Activated T-cell treated with anti-CD3 and anti-CD28 coated beads, Interleukin-2, amount 50 U/mL, for 24 hours (primary cell): ENCODE results near the gene NOB1.
A peak's percentile ranks its signal among the peaks of the same experiment; 100 is the strongest.
"Not testable (repeated sequence)": the region's sequence is repeated elsewhere in the genome, so short reads cannot be mapped to it uniquely, and the experiment has no call there.

ENCODE experiments used
- DNase-seq: peaks from one replicate; pipeline ENCODE4 v3.0.0-alpha.2; 2020
- H3K27ac Mint-ChIP-seq: 2 replicates; pipeline ENCODE4 v1.8.0; 2020; ENCODE audit warnings: mild to moderate bottlenecking, mixed read lengths
- H3K27me3 Mint-ChIP-seq: 2 replicates; pipeline ENCODE4 v1.8.0; 2020; ENCODE audit warnings: mixed read lengths
- H3K36me3 Mint-ChIP-seq: 2 replicates; pipeline ENCODE4 v1.8.0; 2020; ENCODE audit warnings: low read depth, mixed read lengths
- H3K4me1 Mint-ChIP-seq: 2 replicates; pipeline ENCODE4 v1.8.0; 2020; ENCODE audit warnings: low read depth, mixed read lengths
- H3K4me3 Mint-ChIP-seq: 2 replicates; pipeline ENCODE4 v1.8.0; 2020; ENCODE audit warnings: mild to moderate bottlenecking, moderate library complexity, mixed read lengths
- H3K9me3 Mint-ChIP-seq: 2 replicates; pipeline ENCODE4 v1.8.0; 2020; ENCODE audit warnings: mixed read lengths

NOB1 gene

GRCh38 chr16:69771651-69771967 lies 16.9 kb upstream of the NOB1 start:
- peaks cover 13% of the 10 kb centered on the region for H3K9me3 Mint-ChIP-seq
- peak overlapping the region; percentile 67 for H3K27ac Mint-ChIP-seq
- H3K36me3 Mint-ChIP-seq = peaks cover 23% of the 10 kb centered on the region
- H3K4me3 Mint-ChIP-seq = no peak overlapping the region
- no peak for DNase-seq
- H3K4me1 Mint-ChIP-seq = peaks cover 59% of the 10 kb centered on the region
- no peaks in the 10 kb centered on the region for H3K27me3 Mint-ChIP-seq

- peaks cover 65% of the 10 kb centered on the region for H3K4me1 Mint-ChIP-seq
- no peaks in the 10 kb centered on the region for H3K9me3 Mint-ChIP-seq
- H3K36me3 Mint-ChIP-seq = peaks cover 4% of the 10 kb centered on the region
- no peaks in the 10 kb centered on the region for H3K27me3 Mint-ChIP-seq
- no peak overlapping the region for H3K27ac Mint-ChIP-seq
- H3K4me3 Mint-ChIP-seq = no peak overlapping the region
- DNase-seq = no peak
Observed at GRCh38 chr16:69769404-69769803, 14.7 kb upstream of the NOB1 start.

- H3K9me3 Mint-ChIP-seq = no peaks in the 10 kb centered on the region
- no peaks in the 10 kb centered on the region for H3K27me3 Mint-ChIP-seq
- no peak overlapping the region for H3K4me3 Mint-ChIP-seq
- peaks cover 62% of the 10 kb centered on the region for H3K4me1 Mint-ChIP-seq
- no peak for DNase-seq
- no peak overlapping the region for H3K27ac Mint-ChIP-seq
- H3K36me3 Mint-ChIP-seq = no peaks in the 10 kb centered on the region
Observed at GRCh38 chr16:69768666-69769065, 13.9 kb upstream of the NOB1 start.

- Mint-ChIP-seq H3K36me3 (peaks cover under 1% of the 10 kb centered on the region), H3K4me3 (no peak overlapping the region), H3K9me3 (no peaks in the 10 kb centered on the region), H3K27ac (peak overlapping the region; percentile 69), H3K4me1 (peaks cover 62% of the 10 kb centered on the region), H3K27me3 (no peaks in the 10 kb centered on the region)
- no peak for DNase-seq
Observed at GRCh38 chr16:69767459-69768229, 12.9 kb upstream of the NOB1 start.

GRCh38 chr16:69763599-69763942 lies 8.8 kb upstream of the NOB1 start:
- Mint-ChIP-seq H3K4me3 (peak overlapping the region; percentile 89), H3K9me3 (no peaks in the 10 kb centered on the region), H3K27me3 (no peaks in the 10 kb centered on the region), H3K36me3 (peaks cover 5% of the 10 kb centered on the region), H3K27ac (peak overlapping the region; percentile 97), H3K4me1 (peaks cover 46% of the 10 kb centered on the region)
- no peak for DNase-seq

GRCh38 chr16:69762814-69763598 lies 8.3 kb upstream of the NOB1 start:
- Mint-ChIP-seq H3K27ac (peak overlapping the region; percentile 97), H3K4me3 (peak overlapping the region; percentile 89), H3K9me3 (no peaks in the 10 kb centered on the region), H3K27me3 (no peaks in the 10 kb centered on the region), H3K4me1 (peaks cover 44% of the 10 kb centered on the region), H3K36me3 (peaks cover 5% of the 10 kb centered on the region)
- DNase-seq = no peak

GRCh38 chr16:69761983-69762813 lies 7.5 kb upstream of the NOB1 start, which contains the start of gene WWP2:
Gene WWP2, plus strand, starts transcription at chr16:69762332. Its CDS starts 24,679 bp downstream, at chr16:69787011.
- peak within 1 kb of the TSS; percentile 89 for H3K4me3 Mint-ChIP-seq
- H3K27ac Mint-ChIP-seq = peak within 1 kb of the TSS; percentile 97
- DNase-seq = peak; percentile 87
- H3K4me1 Mint-ChIP-seq = peaks cover 36% of the 10 kb centered on the region
- peaks cover 5% of the 10 kb centered on the region for H3K36me3 Mint-ChIP-seq
- no peaks in the 10 kb centered on the region for H3K27me3 Mint-ChIP-seq
- no peaks in the 10 kb centered on the region for H3K9me3 Mint-ChIP-seq

- not testable (repeated sequence) for H3K9me3 Mint-ChIP-seq, DNase-seq, H3K27ac Mint-ChIP-seq, H3K4me3 Mint-ChIP-seq, H3K27me3 Mint-ChIP-seq
- Mint-ChIP-seq H3K36me3 (peaks cover 26% of the 10 kb centered on the region), H3K4me1 (peaks cover 25% of the 10 kb centered on the region)
Observed at GRCh38 chr16:69757375-69757774, 2.6 kb upstream of the NOB1 start.

GRCh38 chr16:69756705-69757104 lies 2.0 kb upstream of the NOB1 start:
- no peaks in the 10 kb centered on the region for H3K9me3 Mint-ChIP-seq
- no peak for DNase-seq
- H3K27ac Mint-ChIP-seq = no peak overlapping the region
- H3K4me1 Mint-ChIP-seq = peaks cover 28% of the 10 kb centered on the region
- peaks cover 31% of the 10 kb centered on the region for H3K36me3 Mint-ChIP-seq
- H3K27me3 Mint-ChIP-seq = no peaks in the 10 kb centered on the region
- H3K4me3 Mint-ChIP-seq = no peak overlapping the region

- Mint-ChIP-seq H3K4me1 (peaks cover 28% of the 10 kb centered on the region), H3K36me3 (peaks cover 53% of the 10 kb centered on the region), H3K27ac (peak overlapping the region; percentile 99), H3K4me3 (peak overlapping the region; percentile 100), H3K27me3 (no peaks in the 10 kb centered on the region), H3K9me3 (no peaks in the 10 kb centered on the region)
- no peak for DNase-seq
Observed at GRCh38 chr16:69754143-69754468, 620 bp downstream of the NOB1 start.

GRCh38 chr16:69748694-69749345 lies 5.9 kb downstream of the NOB1 start:
- no peak overlapping the region for H3K4me3 Mint-ChIP-seq
- DNase-seq = no peak
- no peaks in the 10 kb centered on the region for H3K9me3 Mint-ChIP-seq
- H3K36me3 Mint-ChIP-seq = peaks cover 96% of the 10 kb centered on the region
- H3K27ac Mint-ChIP-seq = peak overlapping the region; percentile 8
- H3K4me1 Mint-ChIP-seq = peaks cover 28% of the 10 kb centered on the region
- no peaks in the 10 kb centered on the region for H3K27me3 Mint-ChIP-seq

- Mint-ChIP-seq H3K4me3 (no peak overlapping the region), H3K36me3 (peaks cover 96% of the 10 kb centered on the region), H3K27me3 (no peaks in the 10 kb centered on the region), H3K9me3 (no peaks in the 10 kb centered on the region), H3K4me1 (peaks cover 13% of the 10 kb centered on the region), H3K27ac (peak overlapping the region; percentile 38)
- DNase-seq = no peak
Observed at GRCh38 chr16:69747115-69747514, 7.6 kb downstream of the NOB1 start.

- Mint-ChIP-seq H3K27ac (peak overlapping the region; percentile 33), H3K27me3 (no peaks in the 10 kb centered on the region), H3K36me3 (peaks cover 96% of the 10 kb centered on the region)
Observed at GRCh38 chr16:69745959-69746358, 8.8 kb downstream of the NOB1 start.

GRCh38 chr16:69745232-69745612 lies 9.5 kb downstream of the NOB1 start:
- Mint-ChIP-seq H3K36me3 (peaks cover 95% of the 10 kb centered on the region), H3K4me1 (peaks cover 6% of the 10 kb centered on the region), H3K27me3 (no peaks in the 10 kb centered on the region), H3K4me3 (no peak overlapping the region), H3K9me3 (no peaks in the 10 kb centered on the region), H3K27ac (no peak overlapping the region)
- no peak for DNase-seq

More at GRCh38 chr16:69745959-69746358, 8.8 kb downstream of the NOB1 start:
- peaks cover 8% of the 10 kb centered on the region for H3K4me1 Mint-ChIP-seq
- H3K9me3 Mint-ChIP-seq = no peaks in the 10 kb centered on the region
- no peak for DNase-seq
- no peak overlapping the region for H3K4me3 Mint-ChIP-seq
